DOHH2 (cell line): Measurements from ENCODE around the gene KIF19.

Experiments used
- H3F3A ChIP-seq: fragments of 200-600 bp; sonication (generic), shearing (Covaris generic); 2 replicates; pipeline ENCODE4 v1.6.0; 2016; ENCODE audit warnings: antibody characterized with exemption, mild to moderate bottlenecking; ENCODE audit not compliant: control insufficient read depth, insufficient read depth
- H3K27ac ChIP-seq: fragments of 200-600 bp; sonication (generic); 2 replicates; pipeline ENCODE4 v1.5.1; 2014; ENCODE audit warnings: low read depth, mild to moderate bottlenecking, low read length, moderate library complexity
- H3K27me3 ChIP-seq: fragments of 200-600 bp; sonication (generic); 2 replicates; pipeline ENCODE4 v1.6.1; 2014; ENCODE audit warnings: mild to moderate bottlenecking, low read length, mixed read lengths; ENCODE audit not compliant: control insufficient read depth
- H3K36me3 ChIP-seq: fragments of 200-600 bp; sonication (generic); 2 replicates; pipeline ENCODE4 v1.6.1; 2014; ENCODE audit warnings: mild to moderate bottlenecking, low read length, moderate library complexity, mixed read lengths; ENCODE audit not compliant: control insufficient read depth
- H3K4me1 ChIP-seq: fragments of 200-600 bp; sonication (generic); 2 replicates; pipeline ENCODE4 v1.6.1; 2014; ENCODE audit warnings: mild to moderate bottlenecking, low read length, mixed read lengths; ENCODE audit not compliant: control insufficient read depth
- H3K4me2 ChIP-seq: fragments of 200-600 bp; sonication (generic); 2 replicates; pipeline ENCODE4 v1.6.0; 2014; ENCODE audit warnings: mild to moderate bottlenecking, low read length, moderate library complexity
- H3K4me3 ChIP-seq: fragments of 200-600 bp; sonication (generic); 2 replicates; pipeline ENCODE4 v1.5.1; 2014; ENCODE audit warnings: mild to moderate bottlenecking, low read length, mixed read lengths
- H3K79me2 ChIP-seq: fragments of 200-600 bp; sonication (generic); 2 replicates; pipeline ENCODE4 v1.6.1; 2014; ENCODE audit warnings: mild to moderate bottlenecking, low read length, mixed read lengths; ENCODE audit not compliant: control insufficient read depth
- H3K9me2 ChIP-seq: fragments of 200-600 bp; sonication (generic); replicated peaks from 2 replicates; pipeline ENCODE4 v1.6.1; 2014; ENCODE audit warnings: mild to moderate bottlenecking, low read length, mixed read lengths; ENCODE audit not compliant: control insufficient read depth
- H3K9me3 ChIP-seq: fragments of 200-600 bp; sonication (generic); 2 replicates; pipeline ENCODE4 v1.6.1; 2014; ENCODE audit warnings: antibody characterized with exemption, low read length, mixed read lengths; ENCODE audit not compliant: control insufficient read depth, insufficient read depth
- H4K20me1 ChIP-seq: fragments of 200-600 bp; sonication (generic); 2 replicates; pipeline ENCODE4 v1.6.0; 2014; ENCODE audit warnings: low read depth, mild to moderate bottlenecking, antibody characterized with exemption, low read length, moderate library complexity; ENCODE audit not compliant: control insufficient read depth, insufficient read depth
- EZH2phosphoT487 ChIP-seq: fragments of 200-600 bp; sonication (generic); IDR thresholded peaks from 2 replicates; pipeline ENCODE4 v1.6.1; 2017; ENCODE audit warnings: borderline replicate concordance, mild to moderate bottlenecking, antibody characterized with exemption, low read length, moderate library complexity, mixed read lengths
- TF ChIP-seq, protein P1 (sequence below): fragments of 200-600 bp; sonication (generic); IDR thresholded peaks from one replicate; pipeline ENCODE4 v1.5.1; 2014; ENCODE audit warnings: antibody characterized with exemption, mild to moderate bottlenecking, low read depth, low read length; ENCODE audit not compliant: poor library complexity, severe bottlenecking

Gene KIF19

DNA sequence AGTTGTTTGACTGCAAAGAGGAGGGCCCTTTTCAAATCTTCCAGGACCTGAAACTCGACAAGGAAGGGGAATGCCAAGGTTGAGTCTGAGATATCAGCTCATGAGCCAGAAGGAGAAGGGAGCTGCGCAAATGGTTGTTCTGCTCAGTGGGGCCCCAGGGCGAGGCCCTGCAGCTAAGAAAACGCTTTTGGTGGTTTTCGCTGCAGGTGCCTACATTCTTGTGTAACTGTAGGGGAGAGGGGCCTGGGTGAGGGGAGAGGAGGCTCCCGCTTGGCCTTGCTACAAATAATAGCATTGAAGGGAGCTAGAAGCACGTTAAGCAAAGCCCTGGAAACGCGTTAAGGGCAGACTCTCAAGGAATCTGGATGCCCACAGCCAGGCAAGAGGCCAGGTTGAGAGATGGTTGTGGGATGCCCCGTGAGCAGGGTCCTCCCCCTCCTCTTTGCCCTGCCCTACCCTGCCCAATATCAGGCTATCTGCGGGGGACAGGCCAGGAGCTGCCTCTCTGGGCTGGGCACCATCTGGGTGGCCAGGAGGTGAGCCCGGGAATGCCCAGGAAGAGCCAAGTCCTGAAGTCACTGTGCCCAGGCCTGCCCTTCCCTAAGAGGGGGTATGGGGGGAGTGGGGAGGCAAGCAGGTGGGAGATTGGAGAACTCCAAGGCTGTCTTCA lies 63.2 kb downstream of the KIF19 start:
- no peak for TF ChIP-seq EZH2phosphoT487
- TF ChIP-seq, protein P1, sequence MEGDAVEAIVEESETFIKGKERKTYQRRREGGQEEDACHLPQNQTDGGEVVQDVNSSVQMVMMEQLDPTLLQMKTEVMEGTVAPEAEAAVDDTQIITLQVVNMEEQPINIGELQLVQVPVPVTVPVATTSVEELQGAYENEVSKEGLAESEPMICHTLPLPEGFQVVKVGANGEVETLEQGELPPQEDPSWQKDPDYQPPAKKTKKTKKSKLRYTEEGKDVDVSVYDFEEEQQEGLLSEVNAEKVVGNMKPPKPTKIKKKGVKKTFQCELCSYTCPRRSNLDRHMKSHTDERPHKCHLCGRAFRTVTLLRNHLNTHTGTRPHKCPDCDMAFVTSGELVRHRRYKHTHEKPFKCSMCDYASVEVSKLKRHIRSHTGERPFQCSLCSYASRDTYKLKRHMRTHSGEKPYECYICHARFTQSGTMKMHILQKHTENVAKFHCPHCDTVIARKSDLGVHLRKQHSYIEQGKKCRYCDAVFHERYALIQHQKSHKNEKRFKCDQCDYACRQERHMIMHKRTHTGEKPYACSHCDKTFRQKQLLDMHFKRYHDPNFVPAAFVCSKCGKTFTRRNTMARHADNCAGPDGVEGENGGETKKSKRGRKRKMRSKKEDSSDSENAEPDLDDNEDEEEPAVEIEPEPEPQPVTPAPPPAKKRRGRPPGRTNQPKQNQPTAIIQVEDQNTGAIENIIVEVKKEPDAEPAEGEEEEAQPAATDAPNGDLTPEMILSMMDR = no peak
- H3K27me3 ChIP-seq = no peaks in the 10 kb centered on the region
- H3K9me3 ChIP-seq = no peaks in the 10 kb centered on the region
- H3K36me3 ChIP-seq = no peaks in the 10 kb centered on the region
- no peaks in the 10 kb centered on the region for H4K20me1 ChIP-seq
- H3K9me2 ChIP-seq = no peaks in the 10 kb centered on the region
- H3F3A ChIP-seq = no peaks in the 10 kb centered on the region
- H3K27ac ChIP-seq = no peak overlapping the region
- H3K79me2 ChIP-seq = no peaks in the 10 kb centered on the region
- H3K4me1 ChIP-seq = no peaks in the 10 kb centered on the region
- no peak overlapping the region for H3K4me3 ChIP-seq
- no peak overlapping the region for H3K4me2 ChIP-seq

DNA sequence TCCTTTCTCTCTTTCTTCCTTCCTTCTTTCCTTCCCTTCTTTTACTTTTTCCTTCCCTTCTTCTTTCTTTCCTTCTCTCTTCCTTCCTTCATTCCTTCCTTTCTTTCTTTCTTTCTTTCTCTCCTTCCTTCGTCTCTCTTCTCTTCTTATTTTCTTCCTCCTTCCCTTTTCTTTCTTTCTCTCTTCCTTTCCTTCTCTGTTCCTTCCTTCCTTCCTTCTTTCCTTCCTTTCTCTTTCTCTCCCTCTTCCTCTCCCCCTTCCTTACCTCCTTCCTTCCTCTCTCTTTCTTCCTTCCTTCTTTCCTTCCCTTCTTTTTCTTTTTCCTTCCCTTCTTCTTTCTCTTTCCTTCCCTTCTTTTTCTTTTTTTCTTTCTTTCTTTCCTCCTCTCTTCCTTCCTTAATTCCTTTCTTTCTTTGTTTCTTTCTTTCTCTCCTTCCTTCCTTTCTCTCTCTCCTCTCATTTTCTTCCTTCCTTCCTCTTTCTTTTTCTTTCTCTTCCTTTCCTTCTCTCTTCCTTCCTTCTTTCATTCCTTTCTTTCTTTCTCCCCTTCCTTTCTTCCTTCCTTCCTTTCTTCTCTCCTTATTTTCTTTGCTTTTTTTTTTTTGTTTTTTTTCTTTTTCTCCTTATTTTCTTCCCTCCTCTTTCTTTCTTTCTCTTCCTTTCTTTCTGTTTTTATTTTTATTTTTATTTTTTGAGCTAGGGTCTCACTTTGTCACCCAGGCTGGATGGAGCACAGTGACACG lies 64.1 kb downstream of the KIF19 start:
- no peaks in the 10 kb centered on the region for H3K27me3 ChIP-seq

DNA sequence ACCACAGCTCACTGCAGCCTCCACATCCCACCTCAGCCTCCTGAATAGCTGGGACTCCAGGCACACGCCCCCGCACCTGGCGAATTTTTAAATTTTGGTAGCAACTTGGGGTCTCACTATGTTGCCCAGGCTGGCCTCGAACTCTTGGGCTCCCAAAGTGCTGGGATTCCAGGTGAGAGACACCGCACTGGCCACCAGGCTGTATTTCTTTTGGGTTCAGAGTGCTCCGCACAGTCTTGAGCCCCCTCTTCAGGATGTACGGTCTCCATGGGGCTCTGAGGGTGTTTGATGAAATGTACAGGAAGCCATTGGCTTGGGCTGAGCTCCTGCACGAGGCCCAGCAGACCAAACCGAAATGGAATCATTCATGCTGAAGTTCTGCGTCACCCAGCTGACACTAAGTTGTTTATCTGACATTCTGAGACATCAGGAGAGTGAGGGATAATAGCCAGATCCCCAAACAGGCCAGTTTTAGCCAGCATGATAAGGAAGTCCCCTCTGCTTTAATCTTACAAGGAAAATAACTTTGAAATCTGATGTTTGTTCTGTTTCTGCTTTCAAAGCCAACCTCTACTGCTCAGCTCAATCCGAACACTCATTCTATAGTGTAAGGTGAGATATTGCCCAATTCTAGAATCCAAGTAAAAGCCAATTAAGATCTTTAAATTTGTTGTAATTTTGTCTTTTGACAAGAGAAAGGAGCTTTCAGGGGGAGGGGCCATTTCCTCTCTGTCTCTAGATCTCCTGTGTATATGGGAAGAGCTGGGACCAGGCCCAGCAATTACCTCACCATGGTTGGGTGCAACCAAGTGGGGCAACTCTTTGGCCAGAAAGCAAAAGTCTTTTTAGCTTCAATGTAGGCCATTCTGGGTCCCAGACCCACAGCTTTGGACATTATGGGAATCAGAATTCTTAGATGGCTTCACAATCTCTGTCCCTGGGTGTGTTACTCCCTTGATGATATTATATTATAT lies 64.9 kb downstream of the KIF19 start:
- Histone ChIP-seq H3F3A (no peaks in the 10 kb centered on the region), H3K79me2 (no peaks in the 10 kb centered on the region), H3K36me3 (no peaks in the 10 kb centered on the region), H3K9me3 (no peaks in the 10 kb centered on the region), H3K9me2 (no peaks in the 10 kb centered on the region), H3K27ac (no peak overlapping the region), H3K4me3 (no peak overlapping the region), H3K4me2 (no peak overlapping the region), H3K4me1 (no peaks in the 10 kb centered on the region), H3K27me3 (no peaks in the 10 kb centered on the region), H4K20me1 (no peaks in the 10 kb centered on the region)
- TF ChIP-seq EZH2phosphoT487 = no peak

More for the DNA sequence above, 64.1 kb downstream of the KIF19 start:
- H3K9me2 ChIP-seq = no peaks in the 10 kb centered on the region
- H3K4me1 ChIP-seq = no peaks in the 10 kb centered on the region
- H4K20me1 ChIP-seq = no peaks in the 10 kb centered on the region
- no peak overlapping the region for H3K4me2 ChIP-seq
- no peaks in the 10 kb centered on the region for H3K36me3 ChIP-seq
- H3K79me2 ChIP-seq = no peaks in the 10 kb centered on the region
- H3F3A ChIP-seq = no peaks in the 10 kb centered on the region
- H3K27ac ChIP-seq = no peak overlapping the region
- TF ChIP-seq EZH2phosphoT487 = no peak
- TF ChIP-seq, protein P1 = no peak
- no peaks in the 10 kb centered on the region for H3K9me3 ChIP-seq
- H3K4me3 ChIP-seq = no peak overlapping the region
